ENCODE data around the gene NOXA1.

Gene NOXA1

GRCh38 chr9:137427454-137428310 lies 4.5 kb downstream of the NOXA1 start:
- DNase-seq, result no peak

GRCh38 chr9:137428311-137428630 lies 5.1 kb downstream of the NOXA1 start:
- no peak for DNase-seq

GRCh38 chr9:137428841-137429545 lies 5.8 kb downstream of the NOXA1 start:
- DNase-seq, result peak; percentile 26

- no peak for DNase-seq
Measured at GRCh38 chr9:137429546-137429890, 6.3 kb downstream of the NOXA1 start.

- DNase-seq, result no peak
Measured at GRCh38 chr9:137429974-137430722, 7.0 kb downstream of the NOXA1 start.

DNA sequence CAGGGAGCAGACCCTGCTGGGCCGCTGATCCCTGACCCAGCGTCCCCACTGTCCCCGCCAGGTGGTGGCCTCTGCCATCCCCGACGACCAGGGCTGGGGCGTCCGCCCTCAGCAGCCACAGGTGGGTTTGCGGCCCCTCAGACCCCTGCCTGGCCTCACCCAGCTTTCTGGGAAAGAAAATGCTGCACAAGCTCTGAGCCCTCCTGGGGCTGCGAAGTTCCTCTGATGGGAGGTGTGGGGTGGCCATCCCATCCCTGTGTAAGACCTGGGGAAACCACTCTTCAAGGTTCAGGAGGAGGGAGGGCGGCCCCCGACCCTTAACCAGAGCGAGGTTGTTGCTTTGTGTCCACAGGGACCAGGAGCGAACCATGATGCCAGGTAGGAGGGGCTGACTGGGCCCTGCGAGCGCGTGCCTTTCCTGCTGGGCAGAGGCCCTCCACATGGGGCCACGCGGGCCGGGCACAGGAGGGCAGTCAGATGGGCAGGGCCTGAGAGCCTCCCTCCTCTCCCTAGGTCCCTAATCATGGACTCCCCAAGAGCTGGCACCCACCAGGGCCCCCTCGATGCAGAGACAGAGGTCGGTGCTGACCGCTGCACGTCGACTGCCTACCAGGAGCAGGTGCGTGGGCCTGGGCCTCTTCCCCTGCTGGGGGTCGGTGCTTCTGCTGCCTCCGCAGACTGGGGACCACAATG lies 7.7 kb downstream of the NOXA1 start:
- no peak for DNase-seq

DNA sequence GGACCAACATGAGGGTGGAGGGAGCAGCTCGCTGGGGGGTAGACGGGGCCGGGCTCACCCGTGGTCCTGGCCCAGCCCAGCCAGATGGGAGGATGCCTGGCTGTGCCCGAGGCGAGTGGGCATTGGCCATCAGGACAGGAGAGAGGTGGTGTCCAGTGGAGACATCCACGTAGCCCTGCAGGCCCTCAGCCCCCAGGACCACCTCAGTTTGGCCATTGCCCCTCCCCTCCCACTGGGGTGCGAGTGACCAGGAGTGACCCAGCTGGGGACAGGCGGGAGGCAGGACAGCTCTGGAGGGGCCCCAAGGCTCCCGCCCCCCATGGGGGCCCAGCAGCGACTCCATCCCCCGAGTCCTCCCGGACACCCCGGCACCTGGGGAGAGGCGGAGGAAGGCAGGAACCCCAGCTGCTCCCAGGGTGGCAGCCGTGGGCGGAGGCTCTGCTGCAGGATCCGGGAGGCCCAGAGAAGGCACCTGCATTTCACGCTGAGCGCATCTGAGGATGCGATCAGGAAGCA lies 8.3 kb downstream of the NOXA1 start:
- no peak for DNase-seq

DNA sequence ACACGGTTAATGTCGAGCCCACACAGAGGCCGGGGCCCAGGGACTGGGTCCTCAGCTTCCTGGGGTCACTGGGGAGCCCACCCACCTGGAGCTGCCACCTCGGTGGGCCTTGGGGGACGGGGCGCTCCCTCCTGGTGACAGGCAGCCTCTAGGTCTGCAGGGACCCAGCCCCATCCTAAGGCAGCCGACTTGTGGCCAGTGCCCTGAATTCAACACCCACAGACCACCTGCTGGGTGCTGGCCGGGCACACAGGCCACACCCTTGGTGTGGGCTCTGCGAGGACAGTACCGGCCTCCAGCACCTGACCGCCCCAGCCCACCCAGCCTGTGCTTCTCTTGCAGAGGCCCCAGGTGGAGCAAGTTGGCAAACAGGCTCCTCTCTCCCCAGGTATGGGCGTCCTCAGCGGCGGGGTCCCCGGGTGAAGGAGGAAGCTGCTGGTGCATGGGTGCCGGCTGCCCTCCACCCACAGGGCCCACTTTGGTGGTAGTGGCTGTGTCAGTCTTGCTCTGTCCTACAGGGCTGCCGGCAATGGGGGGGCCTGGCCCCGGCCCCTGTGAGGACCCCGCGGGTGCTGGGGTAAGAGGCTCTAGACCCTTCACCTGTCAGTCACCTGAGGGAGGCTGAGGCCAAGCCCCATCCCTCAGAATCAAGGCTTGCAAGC lies 9.6 kb downstream of the NOXA1 start:
- no peak for DNase-seq

DNA sequence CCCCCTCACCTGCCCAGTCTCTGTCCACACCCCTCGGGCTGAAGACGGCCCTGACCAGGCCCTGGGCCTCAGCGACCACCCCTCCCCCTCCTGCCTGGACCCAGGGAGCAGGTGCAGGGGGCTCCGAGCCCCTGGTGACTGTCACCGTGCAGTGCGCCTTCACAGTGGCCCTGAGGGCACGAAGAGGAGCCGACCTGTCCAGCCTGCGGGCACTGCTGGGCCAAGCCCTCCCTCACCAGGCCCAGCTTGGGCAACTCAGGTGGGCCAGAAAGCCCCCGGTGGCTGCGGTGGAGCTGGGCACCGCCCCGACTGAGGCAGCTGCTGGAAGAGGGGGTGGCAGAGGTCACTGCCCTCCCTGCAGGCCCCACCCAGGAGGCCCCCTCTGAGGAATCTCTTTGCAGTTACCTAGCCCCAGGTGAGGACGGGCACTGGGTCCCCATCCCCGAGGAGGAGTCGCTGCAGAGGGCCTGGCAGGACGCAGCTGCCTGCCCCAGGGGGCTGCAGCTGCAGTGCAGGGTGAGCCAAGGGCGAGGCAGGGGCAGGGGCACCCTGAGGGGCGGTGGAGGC lies 10.2 kb downstream of the NOXA1 start:
- no peak for DNase-seq

DNA sequence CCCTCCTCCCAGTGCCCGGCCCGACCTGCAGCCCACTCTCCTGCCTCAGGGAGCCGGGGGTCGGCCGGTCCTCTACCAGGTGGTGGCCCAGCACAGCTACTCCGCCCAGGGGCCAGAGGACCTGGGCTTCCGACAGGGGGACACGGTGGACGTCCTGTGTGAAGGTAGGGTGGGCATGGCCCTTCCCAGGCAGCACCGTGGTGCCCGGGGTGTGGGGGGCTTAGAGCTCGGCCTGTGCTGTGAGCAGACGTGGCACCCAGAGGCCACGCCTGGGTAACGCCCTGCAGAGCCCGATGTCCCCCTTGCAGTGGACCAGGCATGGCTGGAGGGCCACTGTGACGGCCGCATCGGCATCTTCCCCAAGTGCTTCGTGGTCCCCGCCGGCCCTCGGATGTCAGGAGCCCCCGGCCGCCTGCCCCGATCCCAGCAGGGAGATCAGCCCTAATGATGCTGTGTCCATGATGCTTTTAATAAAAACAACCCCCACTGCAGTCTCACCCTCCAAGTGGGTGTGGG lies 10.8 kb downstream of the NOXA1 start:
- no peak for DNase-seq

DNA sequence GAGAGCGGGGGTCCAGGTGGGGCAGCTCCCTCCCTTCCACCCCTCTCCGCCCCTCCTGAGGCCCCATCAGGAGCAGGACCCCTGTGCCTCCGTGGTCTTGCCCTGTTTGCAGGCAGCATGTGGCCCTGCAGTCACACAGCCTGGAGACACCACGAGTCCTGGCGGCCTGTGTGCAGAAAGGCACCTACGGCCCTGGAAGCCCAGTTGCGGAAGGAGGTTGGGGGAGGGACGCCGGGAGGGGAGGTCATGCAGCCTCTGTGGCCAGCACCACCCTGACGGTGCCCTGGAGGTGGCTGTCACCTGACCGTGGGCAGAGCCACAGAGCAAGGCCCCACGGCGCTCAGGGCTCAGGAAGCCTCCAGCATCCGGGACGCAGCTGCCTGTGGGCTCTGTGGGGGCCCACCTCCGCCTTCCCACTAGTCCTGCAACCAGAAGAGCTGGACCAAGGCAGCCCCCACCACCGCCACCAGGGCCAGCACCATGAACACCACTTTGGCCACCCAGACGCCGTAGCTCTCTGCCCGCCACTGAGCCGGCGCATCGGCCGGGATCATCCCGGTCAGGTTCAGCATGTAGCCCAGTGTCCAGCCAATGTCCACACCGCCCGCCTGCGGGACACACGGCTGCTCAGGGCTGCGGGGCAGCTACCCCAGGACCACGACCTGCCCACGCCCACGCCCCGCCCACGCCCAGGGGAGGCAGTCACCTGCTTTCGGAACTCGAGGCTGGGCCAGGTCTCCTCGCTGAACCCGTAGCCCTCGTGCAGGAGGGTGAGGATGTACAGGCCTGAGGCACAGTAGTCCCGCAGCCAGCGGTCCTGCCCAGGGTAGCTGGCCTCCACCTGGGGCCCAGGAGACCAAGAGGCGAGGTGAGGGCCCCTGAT lies 11.5 kb downstream of the NOXA1 start:
- DNase-seq, result no peak

GRCh38 chr9:137435381-137435891 lies 12.2 kb downstream of the NOXA1 start:
- DNase-seq, result no peak

DNA sequence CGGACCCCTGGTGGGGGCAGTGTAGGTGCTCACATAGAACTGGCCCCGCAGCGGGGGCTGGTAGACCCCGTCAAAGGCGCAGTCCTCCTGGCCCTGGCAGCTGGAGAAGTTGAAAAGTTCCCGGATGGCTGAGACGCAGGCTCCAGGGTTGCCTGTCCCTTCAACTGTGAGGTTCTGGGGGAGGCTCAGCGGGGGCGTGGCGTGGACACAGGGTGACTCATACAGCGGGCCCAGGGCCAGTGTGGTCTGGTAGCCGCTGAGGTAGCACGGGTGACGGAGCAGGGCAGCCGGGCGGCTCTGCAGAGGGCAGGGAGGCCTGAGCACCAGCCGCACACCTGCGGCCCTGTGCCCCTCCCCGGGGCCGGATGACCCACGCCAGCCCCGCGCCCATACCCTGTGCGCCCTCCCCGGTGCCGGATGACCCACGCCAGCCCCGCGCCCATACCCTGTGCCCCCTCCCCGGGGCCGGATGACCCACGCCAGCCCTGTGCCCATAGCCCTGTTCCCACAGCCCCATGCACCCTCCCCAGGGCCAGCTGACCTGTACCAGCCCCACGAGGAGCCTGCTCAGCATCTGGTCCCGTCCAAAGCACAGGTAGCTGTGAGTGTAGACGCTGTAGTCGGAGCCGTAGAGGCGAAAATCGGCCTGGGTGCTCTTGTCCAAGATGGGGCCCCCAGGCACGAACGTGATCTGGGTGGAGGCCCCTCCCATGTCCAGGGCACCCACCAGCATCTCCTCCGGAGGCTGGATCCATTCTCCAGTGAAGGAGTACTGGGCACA lies 13.0 kb downstream of the NOXA1 start:
- no peak for DNase-seq

DNA sequence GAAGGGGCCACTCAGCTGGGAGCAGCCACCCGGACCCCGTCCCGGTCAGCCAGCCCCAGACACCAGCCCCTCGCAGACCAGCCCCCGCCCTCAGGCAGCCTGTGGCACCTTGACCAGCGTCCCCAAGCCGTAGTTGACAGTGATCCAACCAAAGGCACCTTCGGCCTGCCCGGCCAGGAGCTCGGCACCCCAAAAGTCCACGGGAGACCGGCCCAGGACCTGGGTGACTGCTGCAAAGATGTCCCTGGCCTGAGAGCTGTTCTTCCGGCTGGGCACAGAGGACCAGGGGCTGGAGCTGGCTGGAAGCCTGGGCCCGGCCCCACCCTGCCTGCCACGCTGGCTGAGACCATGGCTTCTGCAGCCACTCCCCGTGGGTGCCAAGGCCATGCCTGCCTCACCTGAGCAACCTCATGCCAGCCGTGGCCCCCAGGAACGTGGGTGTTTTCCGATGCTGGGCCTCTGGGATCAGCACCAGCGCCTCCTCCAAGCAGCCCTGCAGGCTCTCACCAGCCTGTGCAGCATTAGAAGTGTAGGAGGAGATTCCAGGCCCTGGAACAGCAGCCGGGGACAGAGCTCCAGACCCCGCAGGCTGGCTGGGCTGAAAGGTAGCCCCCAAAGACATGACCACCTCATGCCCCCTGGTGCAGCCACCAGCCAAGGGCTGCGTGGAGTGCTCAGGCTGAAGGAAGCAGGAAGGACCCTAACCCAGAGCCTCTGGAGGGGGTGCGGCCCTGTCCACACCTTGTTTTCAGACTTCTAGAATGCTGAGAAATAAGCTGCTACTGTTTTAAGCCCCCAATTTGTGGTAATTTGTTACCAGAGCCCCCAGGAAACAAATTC lies 13.8 kb downstream of the NOXA1 start:
- DNase-seq, result no peak

DNA sequence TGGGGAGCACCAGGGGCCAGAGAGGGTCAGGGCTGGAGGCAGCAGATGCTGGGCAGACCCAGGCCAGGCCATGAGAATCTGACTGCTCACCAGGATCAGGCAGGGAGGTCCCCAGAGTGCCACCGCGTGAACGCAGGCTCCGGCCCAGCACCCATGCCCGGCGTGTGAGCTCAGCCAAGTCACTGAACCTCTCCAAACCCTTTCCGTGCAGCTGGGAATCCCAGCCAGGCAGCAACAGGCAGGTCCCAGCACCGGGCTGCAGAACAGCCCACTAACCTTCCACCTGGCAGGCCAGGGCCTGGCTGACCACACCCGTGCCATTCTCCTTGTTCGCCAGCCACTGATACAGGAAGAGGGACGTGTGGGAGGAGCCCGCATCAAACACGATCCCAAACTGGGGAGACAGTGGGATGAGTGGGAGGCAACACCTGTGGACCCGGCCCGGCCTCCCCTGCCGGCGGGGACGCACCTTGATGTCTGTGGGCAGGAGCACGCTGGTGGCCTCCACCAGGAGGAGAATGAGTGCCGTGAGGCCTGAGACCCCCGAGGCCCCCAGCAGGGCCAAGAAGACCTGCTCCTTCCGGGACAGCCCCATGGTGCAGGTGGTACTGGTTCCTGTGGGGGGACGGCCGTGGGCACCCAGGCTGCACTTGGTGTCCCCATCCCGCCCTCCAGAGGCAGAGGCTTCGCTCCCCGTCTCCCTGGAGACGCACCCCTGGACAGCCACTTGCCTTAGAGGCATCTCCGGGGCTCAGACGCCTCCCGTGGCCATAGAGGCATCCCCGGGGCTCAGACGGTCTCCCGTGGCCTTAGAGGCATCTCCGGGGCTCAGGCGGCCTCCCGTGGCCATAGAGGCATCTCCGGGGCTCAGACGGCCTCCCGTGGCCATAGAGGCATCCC lies 14.7 kb downstream of the NOXA1 start:
- no peak for DNase-seq

- no peak for DNase-seq
Measured at GRCh38 chr9:137438591-137439157, 15.5 kb downstream of the NOXA1 start.

GRCh38 chr9:137439158-137439714 lies 16.0 kb downstream of the NOXA1 start:
- no peak for DNase-seq
